ENCODE results near the gene GPBP1.

- TF ChIP-seq EZH2 (IDR thresholded peaks at IDR 0.05; ENCODE audit: insufficient read depth, poor library complexity, severe bottlenecking) (no peak), EZH2phosphoT487 (IDR thresholded peaks at IDR 0.05; ENCODE audit: insufficient read depth, low read depth) (no peak)
Observed at GRCh38 chr5:57195060-57195459, 21.2 kb downstream of the GPBP1 start.

All from GM23248 (cell line).